DND-41 (cell line): Measurements from ENCODE around the gene HUNK.
"Not testable (repeated sequence)": the region's sequence is repeated elsewhere in the genome, so short reads cannot be mapped to it uniquely, and the experiment has no call there.

Experiments
- ATAC-seq: fragments of 200-7000 bp; cut with Tn5 transposase; 3 replicates; pipeline ENCODE4 v1.9.1; 2021; ENCODE audit warnings: low read depth; ENCODE audit not compliant: insufficient read depth
- DNase-seq: peaks from one replicate; pipeline ENCODE4 v3.0.0-alpha.2; 2020
- H2AFZ ChIP-seq: 2 replicates; pipeline ENCODE4 v1.6.0; 2012; ENCODE audit warnings: low read depth, low read length
- H3K27ac ChIP-seq: 2 replicates; pipeline ENCODE4 v1.5.1; 2012; ENCODE audit warnings: low read length, inconsistent platforms
- H3K27me3 ChIP-seq: fragments of 200-600 bp; sonication (generic); 2 replicates; pipeline ENCODE4 v1.6.0; 2012; ENCODE audit warnings: low read length, mild to moderate bottlenecking, inconsistent platforms; ENCODE audit not compliant: insufficient read depth, poor library complexity
- H3K36me3 ChIP-seq: 2 replicates; pipeline ENCODE4 v1.5.1; 2012; ENCODE audit warnings: low read length, inconsistent platforms; ENCODE audit not compliant: insufficient read depth
- H3K4me1 ChIP-seq: 2 replicates; pipeline ENCODE4 v1.5.1; 2012; ENCODE audit warnings: mild to moderate bottlenecking, low read length; ENCODE audit not compliant: insufficient read depth
- H3K4me2 ChIP-seq: 2 replicates; pipeline ENCODE4 v1.6.0; 2012; ENCODE audit warnings: mild to moderate bottlenecking, moderate library complexity, low read length, inconsistent platforms; ENCODE audit not compliant: insufficient read depth
- H3K4me3 ChIP-seq, 2 experiments: fragments of 200-600 bp in 1 of 2; shearing (Covaris generic) in 1 of 2; 2 replicates each; pipeline ENCODE4 v1.5.1; 2012 to 2016; ENCODE audit warnings: inconsistent platforms in 2 of 2, low read length in 2 of 2, mild to moderate bottlenecking in 2 of 2, low read depth in 1 of 2, moderate library complexity in 1 of 2
- H3K79me2 ChIP-seq: 2 replicates; pipeline ENCODE4 v1.6.0; 2012; ENCODE audit warnings: low read length, inconsistent platforms; ENCODE audit not compliant: insufficient read depth
- H3K9ac ChIP-seq: 2 replicates; pipeline ENCODE4 v1.6.0; 2012; ENCODE audit warnings: low read depth, mild to moderate bottlenecking, inconsistent platforms, low read length, moderate library complexity
- H3K9me3 ChIP-seq: 2 replicates; pipeline ENCODE4 v1.5.1; 2012; ENCODE audit warnings: low read length, moderate library complexity, mild to moderate bottlenecking, inconsistent platforms; ENCODE audit not compliant: insufficient read depth, severe bottlenecking
- H4K20me1 ChIP-seq: 2 replicates; pipeline ENCODE4 v1.6.0; 2012; ENCODE audit warnings: low read length; ENCODE audit not compliant: insufficient read depth
- CTCF ChIP-seq: IDR thresholded peaks from 2 replicates; pipeline ENCODE4 v1.5.1; 2012; ENCODE audit warnings: borderline replicate concordance, low read length, moderate library complexity, mild to moderate bottlenecking; ENCODE audit not compliant: poor library complexity, severe bottlenecking; ENCODE audit errors: extremely low read depth
- EZH2 ChIP-seq: IDR thresholded peaks from 3 replicates; pipeline ENCODE4 v1.6.1; 2012; ENCODE audit warnings: borderline replicate concordance, low read depth, mild to moderate bottlenecking, moderate library complexity, low read length, inconsistent platforms; ENCODE audit not compliant: severe bottlenecking

Gene HUNK

GRCh38 chr21:31870472-31871193 lies 2.2 kb upstream of the HUNK start:
- Histone ChIP-seq H3K27me3 (peaks cover 3% of the 10 kb centered on the region), H4K20me1 (no peaks in the 10 kb centered on the region), H3K4me1 (no peaks in the 10 kb centered on the region), H3K9ac (no peak overlapping the region), H3K79me2 (no peaks in the 10 kb centered on the region), H3K4me3 (no peak overlapping the region), H2AFZ (no peak overlapping the region), H3K4me2 (no peak overlapping the region), H3K27ac (no peak overlapping the region), H3K9me3 (no peaks in the 10 kb centered on the region), H3K36me3 (no peaks in the 10 kb centered on the region)
- ATAC-seq: no peak
- TF ChIP-seq CTCF (no peak), EZH2 (no peak)
- DNase-seq: no peak

DNA sequence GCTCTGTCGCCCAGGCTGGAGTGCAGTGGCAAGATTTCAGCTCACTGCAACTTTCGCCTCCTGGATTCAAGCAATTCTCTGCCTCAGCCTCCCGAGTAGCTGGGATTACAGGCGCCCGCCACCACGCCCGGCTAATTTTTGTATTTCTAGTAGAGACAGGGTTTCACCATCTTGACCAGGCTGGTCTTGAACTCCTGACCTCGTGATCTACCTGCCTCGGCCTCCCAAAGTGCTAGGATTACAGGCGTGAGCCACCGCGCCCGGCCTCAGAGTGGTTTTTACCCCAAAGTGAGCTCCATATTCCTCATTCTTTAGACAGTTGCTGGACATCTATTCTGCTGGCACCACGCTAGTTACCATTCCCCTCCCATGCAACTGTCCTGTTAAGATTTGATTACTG lies 1.4 kb upstream of the HUNK start:
- not testable (repeated sequence) for H2AFZ ChIP-seq, H3K4me2 ChIP-seq, ATAC-seq, DNase-seq, H3K27me3 ChIP-seq, H3K36me3 ChIP-seq, H3K4me3 ChIP-seq, H3K4me1 ChIP-seq, H3K27ac ChIP-seq, H3K9ac ChIP-seq, H3K79me2 ChIP-seq, H3K9me3 ChIP-seq, H4K20me1 ChIP-seq

DNA sequence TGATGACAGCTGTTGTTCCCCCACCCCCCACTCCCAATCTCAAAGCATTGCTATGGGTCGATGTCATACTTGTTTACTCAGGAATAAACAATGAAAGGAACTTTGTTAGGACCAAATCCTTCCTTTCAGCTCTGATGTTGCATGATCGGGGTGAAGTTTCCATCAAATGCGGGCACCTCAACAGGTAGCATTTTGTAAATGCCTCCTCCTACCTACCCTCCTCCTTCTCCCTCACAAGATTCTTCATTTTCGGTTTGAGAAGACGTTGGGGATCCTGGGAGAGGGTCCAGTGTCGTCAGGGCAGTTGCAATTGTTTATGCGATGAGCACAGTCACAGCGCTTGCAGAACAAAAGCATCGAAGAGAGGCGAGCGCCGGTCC lies 758 bp upstream of the HUNK start:
- ATAC-seq (no peak), DNase-seq (no peak)
- Histone ChIP-seq H3K4me2 (no peak overlapping the region), H3K4me3 (no peak overlapping the region), H3K9me3 (no peaks in the 10 kb centered on the region), H3K27me3 (peaks cover 7% of the 10 kb centered on the region), H3K27ac (no peak overlapping the region), H3K79me2 (no peaks in the 10 kb centered on the region), H3K4me1 (no peaks in the 10 kb centered on the region), H3K36me3 (no peaks in the 10 kb centered on the region), H2AFZ (no peak overlapping the region), H4K20me1 (no peaks in the 10 kb centered on the region), H3K9ac (no peak overlapping the region)
- TF ChIP-seq EZH2 (no peak), CTCF (no peak)

DNA sequence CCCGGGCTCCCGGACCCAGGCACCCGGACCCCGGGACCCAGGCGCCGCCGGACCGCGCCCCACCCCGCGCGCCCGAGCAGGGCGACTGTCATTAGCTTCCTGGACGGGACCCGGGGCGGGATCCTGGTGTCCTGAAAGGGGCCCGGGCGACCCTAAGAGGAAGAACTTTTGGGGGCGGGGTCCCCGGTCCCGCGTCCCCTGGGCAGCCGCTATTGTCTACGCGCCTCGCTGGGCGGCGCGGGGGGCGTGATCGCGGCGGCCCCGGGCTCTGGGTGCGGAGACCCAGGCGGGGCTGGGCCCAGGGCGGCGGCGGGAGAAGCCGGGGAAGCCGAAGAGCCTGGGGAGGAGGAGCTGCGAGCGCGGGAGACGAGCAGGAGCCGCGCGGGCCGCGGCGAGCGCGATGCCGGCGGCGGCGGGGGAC lies 465 bp downstream of the HUNK start:
- Histone ChIP-seq H3K4me3 (no peak overlapping the region), H3K27ac (no peak overlapping the region), H3K9ac (no peak overlapping the region), H3K79me2 (no peaks in the 10 kb centered on the region), H3K4me2 (no peak overlapping the region), H3K9me3 (no peaks in the 10 kb centered on the region), H4K20me1 (no peaks in the 10 kb centered on the region), H3K27me3 (peaks cover 7% of the 10 kb centered on the region), H2AFZ (no peak overlapping the region), H3K4me1 (no peaks in the 10 kb centered on the region), H3K36me3 (no peaks in the 10 kb centered on the region)
- no peak for ATAC-seq
- no peak for DNase-seq
- TF ChIP-seq EZH2: no peak
- no peak for TF ChIP-seq CTCF
